ENCODE measurements around the gene CDH4.

GRCh38 chr20:61289166-61289565, 37.1 kb downstream of the CDH4 start:
- TF ChIP-seq POLR2A (IDR thresholded peaks at IDR 0.05; ENCODE audit: low read length) (no peak), GATA1 (IDR thresholded peaks at IDR 0.05; ENCODE audit: low read depth, low read length) (no peak)
